Spleen (tissue), 11 donors: ENCODE measurements around the gene C11orf21. TPM values are rescaled to one million over a fixed set of nuclear protein-coding genes. Genes with fewer than 3 reads are reported as not detected.

Experiments
- DNase-seq: peaks from one replicate; pipeline ENCODE4 v3.0.0-alpha.2; 2020
- H3K27ac ChIP-seq, 8 donors: fragments of 200-600 bp; sonication (generic) in 7 of 8; 1 replicate in 4 of 8; 2 replicates in 4 of 8; pipeline versions ENCODE4 v1.5.0 to v1.8.0; 2016 to 2021; ENCODE audit warnings: inconsistent platforms in 4 of 8, mild to moderate bottlenecking in 4 of 8, moderate library complexity in 1 of 8
- H3K27me3 ChIP-seq, 7 donors: fragments of 200-600 bp; sonication (generic) in 6 of 7; replicated peaks in 1 of 7; 1 replicate in 4 of 7; 2 replicates in 3 of 7; pipeline versions ENCODE4 v1.5.0 to v1.8.0; 2016 to 2021; ENCODE audit warnings: inconsistent platforms in 3 of 7, mild to moderate bottlenecking in 1 of 7
- H3K36me3 ChIP-seq, 6 donors: fragments of 200-600 bp; sonication (generic) in 5 of 6; 1 replicate in 4 of 6; 2 replicates in 2 of 6; pipeline versions ENCODE4 v1.5.0 to v1.8.0; 2016 to 2021; ENCODE audit warnings: inconsistent platforms in 2 of 6
- H3K4me1 ChIP-seq, 6 donors: fragments of 200-600 bp; sonication (generic) in 5 of 6; 1 replicate in 3 of 6; 2 replicates in 3 of 6; pipeline versions ENCODE4 v1.5.0 to v1.8.0; 2016 to 2021; ENCODE audit warnings: inconsistent platforms in 3 of 6
- H3K4me3 ChIP-seq, 8 donors: fragments of 200-600 bp; sonication (generic) in 7 of 8; 1 replicate in 4 of 8; 2 replicates in 4 of 8; pipeline versions ENCODE4 v1.5.0 to v1.8.0; 2016 to 2021; ENCODE audit warnings: inconsistent platforms in 4 of 8, mild to moderate bottlenecking in 4 of 8, moderate library complexity in 2 of 8
- H3K9me3 ChIP-seq, 8 donors: fragments of 200-600 bp; sonication (generic) in 7 of 8; 1 replicate in 4 of 8; 2 replicates in 4 of 8; pipeline versions ENCODE4 v1.5.0 to v1.8.0; 2016 to 2021; ENCODE audit warnings: inconsistent platforms in 4 of 8
- POLR2A ChIP-seq, 3 donors: fragments of 450-650 bp; IDR thresholded peaks; one replicate each; pipeline ENCODE4 v1.5.1; 2017; ENCODE audit warnings: antibody characterized with exemption in 3 of 3, mild to moderate bottlenecking in 1 of 3
- POLR2AphosphoS5 ChIP-seq, 3 donors: sonication (generic); formaldehyde crosslinking; IDR thresholded peaks; one replicate each; pipeline ENCODE4 v1.5.1; 2017; ENCODE audit warnings: antibody characterized with exemption in 3 of 3
- WGBS, 5 donors: extraction: QIAGEN DNeasy Blood & Tissue Kit in 3 of 5; methylation state at CpG; one replicate each; pipeline versions ENCODE4 v1.1.5 to v1.1.7; 2013 to 2018; 5-methylcytosine and 5-hydroxymethylcytosine counted together
- intact Hi-C: fragments of 100-400 bp; cut with DNase I; formaldehyde crosslinking; loops from one replicate; pipeline ENCODE4 v1.15.0; 2023; ENCODE audit warnings: low total_unique reads
- polyA plus RNA-seq, 3 donors: library from polyadenylated mRNA; stranded (reverse); fragments of 200-250 nt; gene quantifications; one replicate each; pipeline ENCODE4 v1.2.1, GENCODE V29; 2013
- total RNA-seq, 7 donors: library from RNA; depleted of rRNA in 3 of 7; stranded (reverse); fragments of >200 nt in 3 of 7; fragmentation: NEBNext Ultra II Directional in 4 of 7; extraction: Animal tissue kit (Norgen Biotek cat#: 25700) in 4 of 7; gene quantifications; one replicate each; pipeline versions ENCODE4 v1.1.0 to v1.2.1, GENCODE V29; 2016 to 2021
- TF ChIP-seq, protein P1 (sequence below), 11 experiments: fragments of 200-600 bp in 7 of 11; fragments of 450-650 bp in 4 of 11; sonication (generic) in 4 of 11; IDR thresholded peaks in 8 of 11; conservative IDR thresholded peaks in 3 of 11; 1 replicate in 7 of 11; 2 replicates in 4 of 11; pipeline versions ENCODE4 v1.4.0 to v1.8.0; 2016 to 2021; ENCODE audit warnings: antibody characterized with exemption in 11 of 11, inconsistent platforms in 4 of 11, mild to moderate bottlenecking in 1 of 11
- donor health status: healthy with polysubstance abuse.
- donor health status: DM: no; HTN: no; CAD: no; lungs with moderate emphysema.
- donor health status: DM: no; HTN: no; CAD: no.
- donor health status: Bipolar disorder and iron deficiency.
- donor health status: healthy.
- donor health status: DM: no; HTN: no; CAD: no.
- donor health status: DM: yes; HTN: yes; CAD: no.

C11orf21 gene
- total and polyA plus RNA-seq, 10 donors = 8.6 to 24.9 (median 17.1) TPM

DNA sequence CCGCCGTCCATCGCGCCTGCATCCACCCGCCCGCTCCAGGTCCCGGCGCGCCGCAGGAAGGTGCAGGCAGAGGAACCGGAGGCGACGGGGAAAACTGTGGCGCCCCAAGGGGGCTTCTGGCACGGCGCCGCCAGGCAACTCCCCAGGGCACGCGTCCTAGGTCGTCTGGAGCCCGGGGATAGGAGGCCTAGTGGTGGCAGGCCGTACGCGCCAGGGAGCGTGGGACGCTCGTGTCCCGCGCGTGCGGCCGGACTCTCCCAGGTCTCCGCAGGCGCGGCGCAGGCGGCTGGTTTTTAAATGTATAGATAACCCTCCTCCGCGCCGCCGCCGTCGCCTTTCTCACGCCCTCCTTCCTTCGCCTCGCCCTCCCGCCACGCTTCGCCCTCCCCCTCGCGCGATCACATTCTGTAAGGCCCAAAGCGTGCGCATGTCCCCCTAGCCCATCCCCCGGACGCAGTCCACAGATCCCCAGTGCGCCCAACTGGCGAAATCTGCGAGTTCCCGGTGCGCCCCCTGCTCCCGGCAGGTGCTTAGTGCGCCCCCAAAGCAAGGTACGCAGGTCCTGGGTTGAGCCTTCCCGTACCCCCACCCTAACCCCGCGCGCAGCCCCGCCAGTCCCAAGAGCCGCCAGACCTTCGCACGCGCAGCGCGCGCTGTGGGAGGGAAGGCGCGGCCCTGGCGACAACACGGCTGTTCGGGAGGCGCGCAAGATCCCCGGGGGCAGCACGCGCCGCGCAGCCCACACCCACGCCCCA lies 31.2 kb downstream of the C11orf21 start, which contains the start of gene ASCL2:
Gene ASCL2 (minus strand): TSS at position 267 of the 755 bp plus-strand sequence. CDS start 256 bp downstream, at position 11.
- peak; percentile 78 for DNase-seq
- 3 to 11% (median 3%) methylated on average over 20 to 89 of the region's 89 CpGs for WGBS, 5 donors
- peak within 1 kb of the TSS in 7 of 8 donors; percentile 65 to 91 (median 80) for H3K27ac ChIP-seq
- H3K36me3 ChIP-seq = no peaks in the 10 kb centered on the region
- intact Hi-C loops = no loop called here
- peaks cover 7 to 63% (median 40%) of the 10 kb centered on the region in 7 donors for H3K27me3 ChIP-seq
- H3K9me3 ChIP-seq = no peaks in the 10 kb centered on the region
- peaks cover 18 to 63% (median 49%) of the 10 kb centered on the region in 6 donors for H3K4me1 ChIP-seq
- TF ChIP-seq POLR2A (IDR thresholded peaks at IDR 0.05) = no peak
- peak in 2 of 3 donors; percentile 36 to 67 for TF ChIP-seq POLR2AphosphoS5 (IDR thresholded peaks at IDR 0.05)
- H3K4me3 ChIP-seq = peak within 1 kb of the TSS; percentile 14 to 74 (median 50)

DNA sequence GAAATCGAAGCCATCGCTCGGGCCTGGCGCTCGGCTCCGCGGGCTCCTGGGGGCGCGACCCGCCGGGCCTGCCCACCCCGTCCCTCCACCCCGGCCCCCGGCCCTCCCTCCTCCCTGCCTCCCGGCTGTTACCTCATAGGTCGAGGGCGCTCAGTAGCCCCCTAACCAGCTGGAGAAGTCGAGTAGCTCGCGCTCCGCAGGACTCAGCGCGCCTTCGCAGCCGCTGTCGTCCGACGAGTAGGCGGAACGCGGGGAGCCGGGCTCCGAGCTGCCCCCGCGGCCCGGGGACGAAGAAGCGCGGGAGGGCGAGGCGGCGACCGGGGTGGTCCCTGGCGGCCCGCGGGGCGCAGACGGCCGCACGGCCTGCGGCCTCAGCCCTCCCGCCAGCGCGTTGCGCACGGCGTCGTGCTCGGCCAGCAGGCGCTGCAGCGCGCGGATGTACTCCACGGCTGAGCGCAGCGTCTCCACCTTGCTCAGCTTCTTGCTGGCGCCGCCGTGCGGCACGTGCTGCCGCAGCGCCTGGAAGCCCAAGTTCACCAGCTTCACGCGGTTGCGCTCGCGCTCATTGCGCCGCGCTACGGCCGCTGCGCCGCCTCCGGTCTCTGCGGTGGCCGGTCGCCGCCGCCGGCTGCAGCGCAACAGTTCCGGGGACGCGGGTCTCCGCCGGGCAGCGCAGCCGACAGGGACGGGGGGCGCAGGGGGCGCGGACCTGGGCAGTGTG lies 32.0 kb downstream of the C11orf21 start:
- intact Hi-C loops = no loop called here
- peaks cover 22 to 70% (median 55%) of the 10 kb centered on the region in 6 donors for H3K4me1 ChIP-seq
- peaks cover 7 to 63% (median 40%) of the 10 kb centered on the region in 7 donors for H3K27me3 ChIP-seq
- H3K9me3 ChIP-seq = no peaks in the 10 kb centered on the region
- H3K4me3 ChIP-seq = peak overlapping the region; percentile 14 to 74 (median 50)
- TF ChIP-seq, protein P1, sequence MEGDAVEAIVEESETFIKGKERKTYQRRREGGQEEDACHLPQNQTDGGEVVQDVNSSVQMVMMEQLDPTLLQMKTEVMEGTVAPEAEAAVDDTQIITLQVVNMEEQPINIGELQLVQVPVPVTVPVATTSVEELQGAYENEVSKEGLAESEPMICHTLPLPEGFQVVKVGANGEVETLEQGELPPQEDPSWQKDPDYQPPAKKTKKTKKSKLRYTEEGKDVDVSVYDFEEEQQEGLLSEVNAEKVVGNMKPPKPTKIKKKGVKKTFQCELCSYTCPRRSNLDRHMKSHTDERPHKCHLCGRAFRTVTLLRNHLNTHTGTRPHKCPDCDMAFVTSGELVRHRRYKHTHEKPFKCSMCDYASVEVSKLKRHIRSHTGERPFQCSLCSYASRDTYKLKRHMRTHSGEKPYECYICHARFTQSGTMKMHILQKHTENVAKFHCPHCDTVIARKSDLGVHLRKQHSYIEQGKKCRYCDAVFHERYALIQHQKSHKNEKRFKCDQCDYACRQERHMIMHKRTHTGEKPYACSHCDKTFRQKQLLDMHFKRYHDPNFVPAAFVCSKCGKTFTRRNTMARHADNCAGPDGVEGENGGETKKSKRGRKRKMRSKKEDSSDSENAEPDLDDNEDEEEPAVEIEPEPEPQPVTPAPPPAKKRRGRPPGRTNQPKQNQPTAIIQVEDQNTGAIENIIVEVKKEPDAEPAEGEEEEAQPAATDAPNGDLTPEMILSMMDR (IDR thresholded peaks at IDR 0.05 in 8 of 11, conservative IDR thresholded peaks at IDR 0.05 in 3 of 11) = peak in 4 of 11 experiments; percentile 15 to 42 (median 30)
- TF ChIP-seq POLR2A (IDR thresholded peaks at IDR 0.05) (no peak), POLR2AphosphoS5 (IDR thresholded peaks at IDR 0.05) (peak; percentile 25 to 47 (median 33))
- peak; percentile 90 for DNase-seq
- 1 to 6% (median 2%) methylated on average over 22 to 104 of the region's 104 CpGs for WGBS, 5 donors
- no peaks in the 10 kb centered on the region for H3K36me3 ChIP-seq
- peak overlapping the region in 7 of 8 donors; percentile 65 to 91 (median 80) for H3K27ac ChIP-seq

DNA sequence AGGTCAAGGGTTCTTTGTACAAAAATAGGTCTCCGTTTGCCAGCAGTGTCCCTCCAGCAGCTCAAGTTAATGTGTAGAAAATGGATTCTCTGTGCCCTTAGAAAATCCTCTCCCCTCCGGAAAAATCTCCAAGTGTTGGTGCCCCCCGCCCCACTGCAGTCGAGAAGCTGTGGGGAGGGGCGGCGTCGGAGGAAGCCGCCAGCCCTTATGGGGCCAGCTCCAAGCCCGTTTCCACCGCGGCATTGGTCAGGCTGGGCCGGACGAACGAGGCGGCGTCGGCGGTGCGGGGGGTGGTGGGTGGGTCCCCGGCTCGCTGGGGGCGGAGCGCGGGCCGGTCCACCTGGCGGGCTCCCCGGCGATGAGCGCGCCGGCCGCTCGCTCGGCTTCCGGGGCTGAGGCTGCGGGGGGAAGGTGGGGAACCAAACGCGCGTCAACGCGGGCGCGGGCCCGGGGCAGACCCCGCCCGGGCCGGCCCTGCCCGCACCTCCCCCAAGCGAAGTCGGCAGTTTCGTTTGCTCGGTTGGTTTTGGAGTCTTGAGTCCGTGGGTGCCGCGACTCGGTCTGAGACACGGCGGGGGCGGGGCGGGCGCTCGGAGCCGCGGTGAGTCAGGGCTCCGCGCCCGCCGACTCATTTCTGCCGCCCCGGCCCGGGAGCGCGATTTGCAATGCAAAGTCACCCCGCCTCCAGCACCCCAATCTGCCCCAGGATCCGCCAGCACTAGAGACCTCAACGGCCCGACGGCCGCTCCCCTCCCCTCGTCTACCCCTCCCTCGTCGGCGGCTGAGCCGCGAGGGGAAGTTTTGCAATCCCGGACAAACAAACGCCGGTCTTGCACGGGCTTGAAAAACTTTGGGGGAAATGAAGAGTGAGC lies 32.8 kb downstream of the C11orf21 start:
- H3K36me3 ChIP-seq = no peaks in the 10 kb centered on the region
- TF ChIP-seq POLR2A (IDR thresholded peaks at IDR 0.05) = no peak
- TF ChIP-seq, protein P1 (IDR thresholded peaks at IDR 0.05 in 8 of 11, conservative IDR thresholded peaks at IDR 0.05 in 3 of 11) = no peak
- TF ChIP-seq POLR2AphosphoS5 (IDR thresholded peaks at IDR 0.05) = peak; percentile 34 to 66 (median 54)
- no peaks in the 10 kb centered on the region for H3K9me3 ChIP-seq
- H3K27me3 ChIP-seq = peaks cover 7 to 58% (median 40%) of the 10 kb centered on the region in 7 donors
- peak overlapping the region in 7 of 8 donors; percentile 65 to 91 (median 80) for H3K27ac ChIP-seq
- intact Hi-C loops = no loop called here
- DNase-seq = peak; percentile 91
- peak overlapping the region; percentile 14 to 74 (median 50) for H3K4me3 ChIP-seq
- WGBS, 5 donors = 1 to 3% (median 2%) methylated on average over 47 to 89 of the region's 89 CpGs
- H3K4me1 ChIP-seq = peaks cover 22 to 71% (median 55%) of the 10 kb centered on the region in 6 donors
